Tongue (tissue), 2 donors: ENCODE measurements around the gene LIMS1. TPM values are rescaled to one million over a fixed set of nuclear protein-coding genes. Genes with fewer than 3 reads are reported as not detected.

Source experiments
- DNase-seq: peaks from one replicate; pipeline ENCODE4 v3.0.0-alpha.2; 2015
- total RNA-seq: library from RNA; depleted of rRNA; stranded (reverse); fragments of >200 nt; gene quantifications from one replicate; pipeline ENCODE4 v1.2.3, GENCODE V29; 2014

LIMS1 gene
- total RNA-seq, 1 donor from 2014 or later: 79.4 TPM

DNA sequence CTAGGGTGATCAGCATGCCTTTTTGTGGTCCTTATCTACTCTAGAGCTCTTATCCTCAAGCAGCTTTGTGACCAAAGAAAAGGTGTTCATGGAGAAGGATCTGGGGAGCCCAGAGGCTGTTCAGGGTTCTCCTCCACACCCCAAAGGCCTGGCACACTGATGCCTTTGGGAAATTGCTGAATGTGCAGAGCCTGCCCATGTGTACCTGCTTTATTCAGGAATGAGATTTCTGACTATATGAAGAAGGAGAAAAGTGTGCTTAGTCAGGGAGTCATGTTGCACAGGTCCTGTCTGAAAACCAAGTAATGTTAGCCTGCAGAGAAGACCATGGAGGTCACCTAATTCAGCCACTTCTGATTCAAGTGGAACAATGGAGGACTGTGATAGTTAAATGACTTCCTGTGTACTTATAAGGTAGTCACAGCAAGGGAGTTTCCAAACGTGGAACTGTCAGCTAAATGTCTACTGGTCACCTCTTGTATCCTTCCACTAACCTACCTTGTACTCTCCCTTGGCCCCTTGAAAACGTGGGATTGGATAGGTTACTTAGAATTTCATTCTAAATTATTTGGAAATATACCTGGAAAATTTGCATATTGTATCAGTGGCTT lies 81.3 kb downstream of the LIMS1 start:
- no peak for DNase-seq

DNA sequence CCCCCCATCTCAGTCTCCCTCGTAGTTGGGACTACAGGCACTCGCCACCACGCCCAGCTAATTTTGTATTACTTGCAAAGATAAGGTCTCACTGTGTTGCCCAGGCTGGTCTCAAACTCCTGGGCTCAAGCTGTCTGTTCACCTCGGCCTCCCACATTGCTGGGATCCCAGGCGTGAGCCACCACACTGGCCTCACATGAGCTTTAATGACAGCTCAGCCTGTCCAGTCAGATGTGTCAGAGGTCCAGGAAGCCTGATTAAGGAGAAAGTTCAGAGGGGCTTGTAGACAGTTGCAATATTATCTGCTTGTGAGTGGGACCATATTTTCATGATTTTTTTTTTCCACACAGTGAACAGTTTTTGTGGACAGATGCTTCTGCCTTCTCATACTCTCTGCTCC lies 82.0 kb downstream of the LIMS1 start:
- DNase-seq: no peak

DNA sequence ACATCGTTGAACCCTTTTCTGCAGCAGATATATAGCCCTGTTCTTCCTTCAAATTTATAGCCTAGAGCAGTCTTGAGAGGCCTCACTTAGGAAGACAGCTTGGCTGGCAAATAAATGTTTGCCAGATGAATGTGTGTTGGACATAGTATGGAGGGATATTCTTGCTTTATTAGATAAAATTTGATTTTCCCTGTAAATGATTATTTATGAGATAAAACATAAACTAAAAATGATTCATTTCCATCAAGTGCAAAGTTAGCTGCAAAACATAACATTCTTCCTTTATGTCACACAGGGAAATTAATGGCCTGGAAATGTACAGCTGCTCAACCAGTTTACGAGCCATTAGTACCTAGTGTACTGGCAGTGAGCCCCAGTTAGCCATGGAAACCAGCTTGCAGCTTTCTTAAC lies 82.5 kb downstream of the LIMS1 start:
- DNase-seq: no peak

DNA sequence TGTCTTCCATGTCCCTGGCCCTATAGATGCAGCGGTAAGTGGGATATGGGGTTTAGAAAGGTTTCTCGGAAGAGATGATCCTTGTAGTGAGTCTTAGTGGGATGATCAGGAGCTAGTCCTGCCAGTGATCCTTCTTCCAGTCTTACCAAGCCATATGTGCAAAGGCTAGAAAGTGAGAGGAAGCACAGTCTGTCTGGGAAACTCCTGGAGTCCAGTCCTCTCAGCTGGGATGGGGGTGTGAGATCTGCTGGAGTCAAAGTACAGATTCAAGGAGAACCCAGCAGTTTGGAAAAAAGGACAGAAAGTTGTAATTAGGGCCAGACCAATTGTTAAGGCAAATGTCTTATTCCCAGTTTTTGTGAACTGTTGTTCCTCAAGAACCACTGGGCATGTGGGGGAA lies 83.3 kb downstream of the LIMS1 start:
- no peak for DNase-seq

DNA sequence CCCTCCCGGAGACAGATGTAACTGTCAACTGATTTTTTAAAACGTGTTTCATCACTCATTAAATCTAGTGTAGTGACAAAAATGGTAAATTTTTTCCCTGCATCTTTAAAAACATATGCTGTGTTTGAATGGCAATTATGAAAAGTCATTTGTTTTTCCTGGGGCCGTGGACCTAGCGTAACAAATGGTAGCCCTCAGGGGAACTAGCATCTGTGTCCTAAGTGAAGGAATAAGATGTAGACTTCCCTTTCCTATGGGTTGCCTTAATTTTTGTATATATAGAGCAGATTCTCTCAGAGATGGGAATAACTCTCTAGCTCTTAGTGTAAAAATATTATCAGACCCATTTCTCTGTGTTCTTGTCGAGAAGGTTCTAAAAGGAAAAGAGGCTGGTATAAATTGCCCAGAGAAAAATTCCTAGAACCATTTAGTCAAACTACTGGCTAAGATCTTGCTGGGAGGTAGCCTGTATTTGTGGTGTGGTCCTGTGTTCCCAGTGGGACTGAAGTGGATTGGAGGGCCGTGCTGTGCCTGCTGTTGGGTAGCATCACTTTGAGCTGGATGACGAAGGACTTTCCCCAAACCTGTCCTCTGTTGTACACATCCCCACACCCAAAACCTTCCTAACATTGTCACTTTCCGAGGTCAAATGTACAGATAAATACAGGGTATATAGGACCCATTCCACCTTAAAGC lies 85.8 kb downstream of the LIMS1 start:
- no peak for DNase-seq

DNA sequence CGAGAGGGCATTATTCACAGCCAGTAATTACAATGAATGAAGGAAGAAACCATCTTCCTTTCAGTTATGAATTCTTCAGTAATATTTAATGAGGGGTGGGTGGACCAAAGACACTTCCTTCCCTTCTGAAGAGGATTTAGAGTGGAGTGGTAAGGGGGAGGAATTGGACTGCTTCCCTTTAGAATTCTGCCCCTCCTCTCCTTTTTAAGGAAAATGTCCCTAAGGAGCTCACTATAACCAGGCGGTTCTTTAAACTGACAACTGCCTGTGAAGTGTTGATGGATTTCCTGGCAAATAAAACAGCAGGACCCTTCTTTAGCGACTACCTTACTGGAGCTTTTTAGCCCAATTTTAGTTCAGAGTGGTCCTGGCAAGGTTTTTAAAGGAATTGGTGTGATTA lies 86.4 kb downstream of the LIMS1 start:
- no peak for DNase-seq

DNA sequence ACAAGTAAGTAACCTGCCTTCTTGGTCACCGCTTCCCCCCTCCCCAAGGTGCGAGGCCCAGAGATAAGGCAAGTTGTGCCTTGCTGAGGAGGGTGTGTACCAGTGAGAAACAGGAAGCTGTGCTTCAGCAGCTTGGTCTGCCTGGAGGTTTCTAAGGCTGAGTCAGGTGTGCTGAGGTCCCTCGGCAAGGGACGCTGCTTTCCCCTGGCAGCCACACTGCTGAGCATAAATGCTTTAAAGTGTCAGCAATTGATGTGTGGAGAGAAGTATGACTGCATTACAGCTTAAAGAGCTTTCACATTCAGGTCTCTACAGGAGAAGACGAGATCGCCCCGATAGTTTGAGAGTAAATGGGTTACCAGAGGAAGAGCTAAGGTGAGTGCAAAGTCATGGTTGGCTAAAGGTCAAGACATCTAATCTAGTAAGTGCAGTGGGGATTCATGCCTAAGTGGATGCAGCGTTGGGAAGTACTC lies 86.9 kb downstream of the LIMS1 start:
- DNase-seq: peak; percentile 41

DNA sequence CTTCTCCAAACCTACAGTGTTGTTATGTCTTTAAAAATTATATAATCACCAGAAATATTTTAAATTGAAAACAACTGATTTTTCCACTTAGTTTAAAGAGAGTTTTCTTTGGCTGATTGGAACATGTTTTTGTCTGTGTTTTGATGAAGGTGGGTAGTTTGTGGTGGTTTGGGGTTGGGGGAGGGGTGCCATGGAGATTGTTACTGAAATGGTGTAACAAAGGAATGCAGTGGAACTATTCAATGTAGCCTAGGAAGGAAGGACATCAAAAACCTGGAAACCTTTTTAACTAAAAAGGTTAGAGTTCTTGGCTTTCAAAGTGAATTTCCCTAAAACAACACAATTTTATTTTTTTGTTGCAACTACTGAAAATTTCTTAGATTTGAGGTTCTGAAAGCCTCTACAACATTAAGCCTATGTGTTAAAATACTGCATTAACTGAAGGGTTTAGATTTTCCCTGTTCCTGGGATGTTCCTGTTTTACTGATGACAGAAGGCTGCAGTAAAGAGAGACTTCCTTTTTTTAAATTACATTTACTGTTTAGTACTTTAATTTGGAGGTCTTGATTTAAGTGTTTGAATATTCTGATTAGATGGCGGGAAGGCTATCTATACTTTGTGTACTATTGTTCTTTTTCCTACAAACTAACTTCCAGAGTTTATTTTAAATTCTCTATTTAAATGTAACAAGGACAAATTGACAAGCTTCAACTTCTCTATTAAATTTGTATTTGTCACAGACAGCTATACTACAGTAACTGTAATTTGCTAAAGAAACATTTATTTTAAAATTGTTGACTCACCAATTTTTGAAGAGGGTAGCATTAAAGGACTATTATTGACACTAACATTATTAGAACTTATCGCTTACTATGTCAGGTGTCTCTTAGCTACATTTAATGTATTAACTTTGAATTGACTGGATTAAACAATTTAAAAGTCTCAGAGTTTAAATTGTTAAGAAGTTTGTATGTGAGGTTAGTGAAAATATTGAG lies 87.7 kb downstream of the LIMS1 start:
- no peak for DNase-seq

DNA sequence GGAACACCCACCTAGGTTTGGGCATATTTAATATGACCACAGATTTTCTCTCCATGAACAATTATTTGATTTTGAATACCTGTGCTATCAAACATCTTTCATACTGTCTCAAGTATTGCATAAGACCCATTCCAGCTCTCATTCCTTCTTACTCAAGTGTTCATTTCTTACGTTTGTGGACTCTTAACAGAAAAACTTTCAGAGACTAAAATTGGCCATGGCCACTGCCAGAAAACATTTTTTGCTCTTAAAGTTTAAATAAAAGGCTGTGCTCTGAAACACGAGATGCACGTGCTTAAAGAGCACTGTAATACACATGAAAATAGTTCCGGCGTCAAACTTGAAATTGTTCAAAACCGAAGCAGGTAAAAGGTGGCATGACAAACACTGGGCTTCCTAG lies 89.3 kb downstream of the LIMS1 start:
- no peak for DNase-seq

DNA sequence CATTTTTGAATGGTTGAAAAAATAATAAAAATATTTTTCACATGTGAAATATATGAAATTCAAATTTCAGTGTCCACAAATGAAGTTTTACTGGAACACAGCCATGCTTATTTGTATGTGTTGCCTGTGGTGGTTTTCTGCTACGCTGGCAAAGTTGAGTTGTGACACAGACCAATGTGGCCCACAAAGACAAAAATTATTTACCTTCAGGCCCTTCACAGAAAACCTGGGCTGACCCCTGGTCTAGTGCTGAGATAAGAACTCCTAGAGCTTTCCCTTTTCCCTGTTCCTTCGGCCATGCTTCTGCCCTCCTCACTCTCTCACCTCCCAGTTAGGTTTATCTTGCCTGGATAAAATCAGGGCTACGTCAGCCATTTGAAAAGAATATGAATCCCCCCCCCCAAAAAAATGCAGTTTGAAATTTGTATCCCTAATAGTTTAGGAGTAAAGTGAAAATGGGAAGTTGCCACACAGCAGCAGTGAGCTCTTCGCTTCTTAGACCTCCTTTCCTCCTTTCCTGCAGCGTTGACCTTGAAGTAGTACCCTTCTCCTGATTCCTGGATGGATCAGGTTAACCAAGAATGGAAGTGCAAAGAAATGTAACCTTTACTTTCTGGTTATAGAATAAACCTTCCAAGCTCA lies 91.0 kb downstream of the LIMS1 start:
- DNase-seq: no peak

DNA sequence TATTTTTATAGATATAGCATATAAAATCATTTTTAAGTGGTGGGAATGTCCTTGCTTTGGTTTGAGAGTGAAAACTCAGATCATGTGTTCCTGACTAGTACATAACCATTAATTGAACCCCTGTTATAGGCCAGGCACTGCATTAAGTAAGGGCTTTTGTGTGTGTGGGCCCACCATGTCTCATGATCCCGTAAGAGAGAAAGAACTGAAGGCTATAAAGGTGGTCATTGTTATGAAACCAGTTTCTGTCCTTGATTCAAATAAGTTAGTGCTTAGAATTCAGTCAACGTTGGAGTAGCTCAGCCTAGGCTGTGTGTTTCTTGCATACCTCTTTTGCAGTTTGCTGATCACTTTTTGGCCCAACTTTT lies 91.5 kb downstream of the LIMS1 start:
- DNase-seq: no peak

DNA sequence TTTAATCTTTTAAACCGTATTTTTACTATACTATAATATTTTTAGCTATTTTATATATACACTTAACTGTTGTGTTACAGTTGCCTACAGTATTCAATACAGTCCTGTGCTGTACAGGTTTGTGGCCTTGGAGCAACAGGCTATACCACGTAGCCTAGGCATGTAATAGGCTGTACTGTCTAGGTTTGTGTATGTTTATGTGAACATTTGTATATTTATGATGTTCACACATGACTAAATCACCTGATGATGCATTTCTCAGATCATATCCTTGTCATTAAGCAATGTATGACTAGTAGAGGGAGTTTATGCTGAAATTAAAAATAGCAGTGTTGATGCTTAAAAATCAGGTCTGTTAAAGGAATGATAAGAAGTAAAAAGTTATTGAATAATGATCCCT lies 92.7 kb downstream of the LIMS1 start:
- no peak for DNase-seq

DNA sequence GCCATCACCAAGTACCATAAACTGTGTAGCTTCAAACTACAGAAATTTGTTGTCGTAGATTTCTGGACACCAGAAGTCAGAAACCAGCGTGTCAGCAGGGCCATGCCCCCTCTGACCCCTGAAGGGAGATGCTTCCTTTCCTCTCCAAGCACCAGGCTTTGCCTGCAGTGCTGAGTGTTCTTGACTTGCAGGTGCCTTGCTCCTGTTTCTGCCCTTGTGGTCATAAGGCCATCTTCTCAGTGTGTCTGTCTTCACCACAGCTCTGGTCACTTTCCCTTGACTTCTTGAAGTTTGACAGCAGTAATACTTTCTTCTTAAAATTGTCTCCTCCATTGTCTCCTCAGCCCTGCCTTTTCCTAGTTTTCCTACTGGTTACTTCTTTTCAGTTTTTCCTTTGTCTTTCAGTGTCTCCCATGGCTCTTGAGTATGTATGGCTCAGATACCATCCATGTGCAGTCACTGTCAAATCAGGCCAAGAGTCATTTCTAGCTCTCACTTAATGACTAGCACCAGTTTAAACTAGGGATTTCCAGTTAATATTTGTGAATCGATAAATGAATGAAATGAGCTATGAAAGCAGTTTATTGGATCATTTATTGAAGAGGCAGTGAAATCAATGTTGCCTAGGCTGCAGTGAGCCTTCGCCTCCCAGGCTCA lies 93.8 kb downstream of the LIMS1 start:
- no peak for DNase-seq

DNA sequence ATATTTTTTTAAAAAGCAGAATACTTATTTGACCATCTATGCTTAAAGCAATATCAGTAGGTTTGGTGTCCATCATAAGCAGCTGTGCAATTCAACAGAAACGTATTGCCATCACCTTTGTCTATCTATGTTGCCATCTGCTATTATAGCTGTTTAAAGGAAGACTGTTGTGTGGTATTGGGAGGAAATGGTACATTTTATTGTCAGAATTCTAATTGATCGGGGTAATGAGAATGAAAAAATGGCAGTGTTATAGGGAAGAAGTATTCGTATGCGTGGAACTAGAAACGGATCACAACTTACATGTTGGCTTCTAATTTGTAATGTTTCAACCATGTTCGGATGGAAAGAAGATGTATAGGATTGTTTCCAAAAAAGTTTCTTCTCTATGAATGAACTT lies 94.7 kb downstream of the LIMS1 start:
- no peak for DNase-seq

DNA sequence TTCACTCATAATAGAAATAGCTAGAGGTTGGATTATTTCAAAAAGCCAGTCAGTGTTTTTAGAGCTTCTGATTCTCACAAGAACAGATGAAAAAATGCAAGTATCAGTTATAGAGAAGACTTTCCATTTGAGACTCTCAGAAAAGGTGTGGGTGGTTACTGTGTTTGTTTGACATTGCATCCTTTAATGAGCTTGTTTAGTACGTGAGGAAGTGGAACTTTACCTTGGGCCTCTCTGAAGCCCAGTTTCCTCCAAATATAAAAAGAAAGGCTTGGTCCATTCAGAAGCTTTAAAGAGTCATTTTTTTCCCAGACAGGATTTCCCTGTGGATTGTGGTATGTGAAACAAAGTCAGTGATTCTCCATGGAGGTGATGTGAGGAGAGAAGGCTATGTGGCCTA lies 95.1 kb downstream of the LIMS1 start:
- no peak for DNase-seq

DNA sequence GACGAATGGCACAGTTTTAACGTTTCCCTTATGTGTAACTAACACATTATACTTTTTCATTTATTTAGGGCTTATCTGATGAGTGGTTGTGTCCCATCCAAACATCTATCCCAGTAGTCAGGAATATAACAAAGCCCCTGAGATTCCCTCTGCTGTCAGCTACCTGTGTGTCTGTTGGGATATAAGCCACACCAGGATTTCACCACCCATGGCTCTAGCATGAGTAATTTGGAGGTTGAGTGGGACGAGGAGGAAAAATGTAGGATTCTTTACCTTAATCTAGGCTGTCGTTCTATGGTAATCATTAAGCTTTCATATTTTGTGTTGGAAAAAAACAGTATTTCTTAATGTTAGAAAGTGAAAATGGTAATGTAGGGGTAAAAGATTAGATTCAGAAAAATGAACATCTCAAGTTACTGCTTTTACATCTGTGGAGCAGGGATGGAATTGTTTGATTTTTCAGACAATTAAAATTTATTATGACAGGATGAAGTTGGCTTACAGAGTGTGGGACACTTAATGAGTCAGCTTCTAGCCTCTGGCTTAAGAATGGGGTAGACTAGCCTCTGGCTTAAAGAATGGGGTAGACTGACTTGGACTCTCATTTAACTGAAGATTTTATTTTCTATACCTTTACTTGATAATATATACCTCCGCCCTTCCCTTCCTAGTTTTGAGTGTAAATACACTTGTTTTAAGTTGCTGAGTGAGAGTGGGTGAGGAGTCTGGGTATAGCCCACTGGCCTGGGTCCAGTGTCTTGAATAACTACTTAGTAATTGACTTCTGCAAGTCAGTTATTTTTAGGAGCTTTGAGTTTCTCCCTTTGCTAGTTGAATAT lies 96.5 kb downstream of the LIMS1 start:
- no peak for DNase-seq

DNA sequence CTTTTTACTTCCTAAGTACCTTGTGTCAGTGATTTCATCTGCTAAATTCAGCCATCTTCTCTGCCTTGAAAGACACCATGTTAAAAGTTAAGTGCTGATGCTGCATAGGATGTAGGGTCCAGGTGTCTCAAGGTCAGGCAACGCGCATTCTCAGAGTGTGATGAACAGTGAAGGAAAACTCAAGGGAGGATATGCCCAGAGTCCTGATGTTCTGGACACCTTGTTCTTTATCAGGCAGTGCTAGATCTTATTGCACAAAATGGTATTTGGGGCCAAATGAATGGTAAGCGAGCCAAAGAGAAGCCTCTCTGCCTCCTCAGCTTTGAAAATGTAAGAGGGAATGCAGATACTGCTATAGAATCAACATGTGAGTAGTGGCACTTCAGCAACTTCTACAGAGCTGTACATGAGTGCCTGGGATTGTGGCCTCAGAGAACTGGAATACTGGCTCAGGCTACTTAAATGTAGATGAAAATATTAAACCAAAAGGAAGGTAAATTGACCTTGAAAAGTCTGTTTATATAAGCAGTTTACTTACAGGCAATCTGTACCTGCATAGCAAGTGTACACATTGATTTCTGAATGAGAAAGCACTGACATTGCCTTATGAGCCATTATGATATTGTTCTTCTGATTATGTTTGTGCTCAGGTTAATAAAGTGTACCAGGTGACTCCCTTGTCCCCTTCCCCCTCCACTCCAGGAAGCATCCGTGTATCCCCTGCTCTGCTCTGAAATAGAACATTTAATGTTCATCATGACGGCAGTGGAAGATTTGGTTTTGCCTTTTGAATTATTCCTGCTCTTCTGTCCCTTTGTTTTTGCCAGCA lies 98.3 kb downstream of the LIMS1 start:
- no peak for DNase-seq

DNA sequence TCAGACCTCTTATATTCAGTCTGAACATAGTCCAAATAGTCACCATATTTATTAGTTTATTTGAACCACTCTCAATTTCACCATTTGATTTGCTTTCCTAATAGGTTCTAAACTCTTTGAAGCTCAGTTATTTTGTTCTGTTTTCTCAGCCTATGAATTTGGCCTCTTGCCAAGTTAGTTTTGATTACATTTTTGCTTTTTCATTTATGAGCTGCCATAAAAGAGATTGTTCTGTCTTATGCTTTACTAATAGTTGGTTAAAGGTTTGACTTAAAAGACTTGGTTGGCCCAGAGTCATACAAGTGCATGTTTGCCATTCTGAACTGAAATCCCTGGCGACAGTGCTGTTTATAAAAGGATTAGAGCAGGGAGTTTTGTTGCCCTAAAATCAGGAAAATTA lies 99.1 kb downstream of the LIMS1 start:
- DNase-seq: peak; percentile 25

DNA sequence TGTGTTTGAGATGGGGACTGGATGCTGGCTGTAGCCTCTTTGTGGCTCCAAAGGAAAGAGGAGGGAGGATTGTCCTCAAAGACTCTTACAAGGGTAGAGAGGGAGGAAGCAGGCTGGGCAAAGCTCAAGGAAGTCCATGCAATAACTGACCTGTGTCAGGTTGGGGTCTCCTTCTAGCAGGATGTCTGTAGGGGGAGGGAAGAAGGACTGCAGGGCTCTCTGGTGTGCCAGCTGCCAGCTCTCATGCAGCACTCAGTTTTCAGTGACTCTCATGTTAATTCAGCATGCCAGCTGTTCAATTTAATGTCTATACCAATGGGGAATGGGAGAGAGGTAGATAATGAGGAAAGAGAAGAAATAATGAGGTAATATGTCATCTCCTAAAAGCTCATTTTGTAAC lies 99.7 kb downstream of the LIMS1 start:
- peak; percentile 57 for DNase-seq

DNA sequence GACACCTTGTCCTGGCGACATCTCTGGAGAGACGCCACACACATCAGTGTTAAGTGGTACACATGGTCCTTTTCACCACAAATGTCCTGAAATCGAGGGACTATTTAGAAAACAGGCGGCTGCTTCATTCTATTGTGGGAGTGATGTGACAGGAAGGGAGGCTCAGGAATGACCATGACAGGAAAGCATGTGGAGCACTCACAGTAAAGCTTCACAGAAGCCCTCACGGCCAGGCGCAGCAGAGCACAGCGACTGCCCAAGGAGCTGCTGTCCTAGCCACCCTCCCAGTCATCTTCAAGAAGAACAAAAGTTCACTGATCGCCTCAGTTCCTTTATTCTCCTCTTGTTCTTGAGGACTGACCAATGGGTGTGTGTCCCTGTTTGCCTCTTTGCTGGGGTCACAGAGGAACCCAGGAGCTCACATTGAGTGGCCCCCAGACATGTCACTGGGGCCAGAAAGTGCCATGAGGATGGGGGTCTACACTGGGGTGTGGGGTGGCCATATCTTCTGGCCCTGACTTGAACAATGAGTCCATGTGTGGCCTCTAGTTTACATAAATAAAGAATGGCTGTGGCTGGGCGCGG lies 100.4 kb downstream of the LIMS1 start:
- DNase-seq: peak; percentile 20
